Skeletal muscle tissue (tissue), 4 donors: Measurements from ENCODE around the gene NMUR1. TPM values are rescaled to one million over a fixed set of nuclear protein-coding genes. Genes with fewer than 3 reads are reported as not detected.

Experiments used
- H3K27ac ChIP-seq: one replicate; pipeline ENCODE4 v1.7.0; 2013; ENCODE audit warnings: mild to moderate bottlenecking, low read depth, low read length, inconsistent platforms
- H3K27me3 ChIP-seq, 3 donors: one replicate each; pipeline ENCODE4 v1.7.0; 2013; ENCODE audit warnings: low read length in 3 of 3; ENCODE audit not compliant: control insufficient read depth in 3 of 3, insufficient read depth in 3 of 3
- H3K36me3 ChIP-seq, 3 donors: one replicate each; pipeline ENCODE4 v1.7.0; 2013; ENCODE audit warnings: low read length in 3 of 3; ENCODE audit not compliant: control insufficient read depth in 3 of 3, insufficient read depth in 3 of 3
- H3K4me1 ChIP-seq, 3 donors: one replicate each; pipeline ENCODE4 v1.7.0; 2013; ENCODE audit warnings: low read length in 3 of 3, mild to moderate bottlenecking in 3 of 3; ENCODE audit not compliant: control insufficient read depth in 3 of 3, insufficient read depth in 3 of 3
- H3K4me3 ChIP-seq, 3 donors: one replicate each; pipeline ENCODE4 v1.7.0; 2013; ENCODE audit warnings: low read length in 3 of 3
- H3K9ac ChIP-seq, 3 donors: one replicate each; pipeline ENCODE4 v1.7.0; 2013; ENCODE audit warnings: low read length in 3 of 3, mild to moderate bottlenecking in 3 of 3, moderate library complexity in 2 of 3, low read depth in 1 of 3
- H3K9me3 ChIP-seq, 3 donors: one replicate each; pipeline ENCODE4 v1.7.0; 2013; ENCODE audit warnings: low read length in 3 of 3; ENCODE audit not compliant: control insufficient read depth in 3 of 3
- total RNA-seq: library from RNA; depleted of rRNA; stranded (reverse); fragments of >200 nt; gene quantifications from one replicate; pipeline ENCODE4 v1.2.3, GENCODE V29; 2014
- donor health status: Osteomylitis.

The NMUR1 gene
- total RNA-seq, 1 donor from 2014 or later: 0.52 TPM

- H3K27ac ChIP-seq: no peak overlapping the region
- no peak overlapping the region for H3K4me3 ChIP-seq
- H3K4me1 ChIP-seq: no peaks in the 10 kb centered on the region
- H3K36me3 ChIP-seq: no peaks in the 10 kb centered on the region
- no peak overlapping the region for H3K9ac ChIP-seq
- no peaks in the 10 kb centered on the region for H3K9me3 ChIP-seq
- H3K27me3 ChIP-seq: no peaks in the 10 kb centered on the region
Observed at GRCh38 chr2:231490801-231491200, 39.4 kb downstream of the NMUR1 start.

GRCh38 chr2:231489990-231490389, 40.3 kb downstream of the NMUR1 start:
- H3K36me3 ChIP-seq: no peaks in the 10 kb centered on the region
- H3K27me3 ChIP-seq: no peaks in the 10 kb centered on the region
- H3K9ac ChIP-seq: no peak overlapping the region
- no peaks in the 10 kb centered on the region for H3K9me3 ChIP-seq
- no peak overlapping the region for H3K4me3 ChIP-seq
- H3K4me1 ChIP-seq: no peaks in the 10 kb centered on the region
- H3K27ac ChIP-seq: no peak overlapping the region

- Histone ChIP-seq H3K27me3 (no peaks in the 10 kb centered on the region), H3K4me1 (peaks cover 0 to 2% (median 0%) of the 10 kb centered on the region in 3 donors), H3K9me3 (no peaks in the 10 kb centered on the region), H3K27ac (no peak overlapping the region), H3K9ac (no peak overlapping the region), H3K36me3 (no peaks in the 10 kb centered on the region), H3K4me3 (no peak overlapping the region)
Observed at GRCh38 chr2:231488331-231488730, 41.9 kb downstream of the NMUR1 start.

- Histone ChIP-seq H3K9me3 (no peaks in the 10 kb centered on the region), H3K27ac (no peak overlapping the region), H3K9ac (no peak overlapping the region), H3K36me3 (no peaks in the 10 kb centered on the region), H3K27me3 (no peaks in the 10 kb centered on the region), H3K4me3 (no peak overlapping the region), H3K4me1 (peaks cover 7 to 11% (median 8%) of the 10 kb centered on the region in 3 donors)
Observed at GRCh38 chr2:231486851-231487596, 43.2 kb downstream of the NMUR1 start.

- H3K4me1 ChIP-seq: peaks cover 7 to 11% (median 8%) of the 10 kb centered on the region in 3 donors
- H3K9me3 ChIP-seq: no peaks in the 10 kb centered on the region
- no peaks in the 10 kb centered on the region for H3K27me3 ChIP-seq
- H3K9ac ChIP-seq: peak overlapping the region; percentile 81 to 92 (median 83)
- no peaks in the 10 kb centered on the region for H3K36me3 ChIP-seq
- H3K27ac ChIP-seq: peak overlapping the region; percentile 75
- peak overlapping the region; percentile 65 to 79 (median 73) for H3K4me3 ChIP-seq
Observed at GRCh38 chr2:231483398-231484329, 46.6 kb downstream of the NMUR1 start.

- peaks cover 7 to 11% (median 8%) of the 10 kb centered on the region in 3 donors for H3K4me1 ChIP-seq
- no peaks in the 10 kb centered on the region for H3K36me3 ChIP-seq
- H3K9ac ChIP-seq: peak overlapping the region; percentile 81 to 92 (median 83)
- no peaks in the 10 kb centered on the region for H3K27me3 ChIP-seq
- H3K27ac ChIP-seq: peak overlapping the region; percentile 75
- H3K9me3 ChIP-seq: no peaks in the 10 kb centered on the region
- H3K4me3 ChIP-seq: peak overlapping the region; percentile 65 to 79 (median 73)
Observed at GRCh38 chr2:231482806-231483391, 47.3 kb downstream of the NMUR1 start.

GRCh38 chr2:231480781-231481180, 49.5 kb downstream of the NMUR1 start:
- H3K9ac ChIP-seq: no peak overlapping the region
- no peaks in the 10 kb centered on the region for H3K27me3 ChIP-seq
- no peak overlapping the region for H3K27ac ChIP-seq
- H3K36me3 ChIP-seq: no peaks in the 10 kb centered on the region
- peaks cover 7 to 11% (median 8%) of the 10 kb centered on the region in 3 donors for H3K4me1 ChIP-seq
- H3K4me3 ChIP-seq: no peak overlapping the region
- H3K9me3 ChIP-seq: no peaks in the 10 kb centered on the region

- Histone ChIP-seq H3K27me3 (no peaks in the 10 kb centered on the region), H3K4me3 (no peak overlapping the region), H3K4me1 (peaks cover 7 to 11% (median 8%) of the 10 kb centered on the region in 3 donors), H3K9ac (no peak overlapping the region), H3K27ac (no peak overlapping the region), H3K36me3 (no peaks in the 10 kb centered on the region), H3K9me3 (no peaks in the 10 kb centered on the region)
Observed at GRCh38 chr2:231479455-231479854, 50.8 kb downstream of the NMUR1 start.

- H3K4me1 ChIP-seq: no peaks in the 10 kb centered on the region
- H3K9me3 ChIP-seq: no peaks in the 10 kb centered on the region
- H3K4me3 ChIP-seq: no peak overlapping the region
Observed at GRCh38 chr2:231476920-231477319, 53.3 kb downstream of the NMUR1 start.

More at GRCh38 chr2:231476920-231477319, 53.3 kb downstream of the NMUR1 start:
- H3K27ac ChIP-seq: no peak overlapping the region
- no peak overlapping the region for H3K9ac ChIP-seq
- H3K27me3 ChIP-seq: no peaks in the 10 kb centered on the region
- H3K36me3 ChIP-seq: no peaks in the 10 kb centered on the region
